IMR-90 (cell line): Measurements from ENCODE around the gene TSPEAR. TPM values are rescaled to one million over a fixed set of nuclear protein-coding genes. Genes with fewer than 3 reads are reported as not detected.

Experiments
- ATAC-seq: fragments of 200-7000 bp; cut with Tn5 transposase; 2 replicates; pipeline ENCODE4 v1.9.1; 2020; ENCODE audit warnings: low read depth, mild to moderate bottlenecking, moderate library complexity
- BruUV-seq: library from RNA; stranded (reverse); fragments of 400-500 nt; replicated peaks from 2 replicates; lab custom pipeline; 2021; lab: Mats Ljungman, UMichigan
- CTCF ChIA-PET: fragments of 300-600 bp; formaldehyde crosslinking; extraction: SDS; loops from one replicate; lab custom pipeline; 2021; ENCODE audit warnings: antibody characterized with exemption; lab: Yijun Ruan, JAX
- POLR2A ChIA-PET: fragments of 300-600 bp; sonication (Branson Sonifier 250); formaldehyde crosslinking; loops from one replicate; lab custom pipeline; 2022; ENCODE audit warnings: antibody characterized with exemption; ENCODE audit not compliant: unreplicated experiment; lab: Charles Lee
- DNase-seq: peaks from one replicate; pipeline ENCODE4 v3.0.0; 2013
- H2AFZ ChIP-seq: replicated peaks from 2 replicates; pipeline ENCODE3; 2013; ENCODE audit warnings: low read length, mild to moderate bottlenecking; ENCODE audit not compliant: poor library complexity
- H2AK5ac ChIP-seq: 2 replicates; pipeline ENCODE4 v1.6.1; 2013; ENCODE audit warnings: low read depth, low read length, inconsistent platforms
- H2AK9ac ChIP-seq: replicated peaks from 2 replicates; pipeline ENCODE3; 2013; ENCODE audit warnings: mild to moderate bottlenecking, low read depth, low read length, moderate library complexity; ENCODE audit not compliant: poor library complexity
- H2BK120ac ChIP-seq: 2 replicates; pipeline ENCODE4 v1.6.1; 2013; ENCODE audit warnings: low read depth, low read length, inconsistent platforms
- H2BK15ac ChIP-seq: 3 replicates; pipeline ENCODE4 v1.6.1; 2013; ENCODE audit warnings: low read depth, low read length, inconsistent platforms
- H2BK20ac ChIP-seq: 2 replicates; pipeline ENCODE4 v1.6.1; 2013; ENCODE audit warnings: low read depth, mild to moderate bottlenecking, inconsistent platforms, low read length, moderate library complexity
- H2BK5ac ChIP-seq: 2 replicates; pipeline ENCODE4 v1.6.1; 2013; ENCODE audit warnings: mild to moderate bottlenecking, low read depth, low read length, inconsistent platforms; ENCODE audit not compliant: poor library complexity, severe bottlenecking
- H3K14ac ChIP-seq: replicated peaks from 2 replicates; pipeline ENCODE4 v1.6.1; 2013; ENCODE audit warnings: low read depth, low read length, inconsistent platforms
- H3K18ac ChIP-seq: 2 replicates; pipeline ENCODE4 v1.6.1; 2013; ENCODE audit warnings: low read depth, low read length, control low read depth
- H3K23ac ChIP-seq: 2 replicates; pipeline ENCODE4 v1.6.1; 2013; ENCODE audit warnings: low read depth, low read length, inconsistent platforms
- H3K27ac ChIP-seq: 2 replicates; pipeline ENCODE4 v1.5.1; 2013; ENCODE audit warnings: mild to moderate bottlenecking, control low read depth, low read length; ENCODE audit not compliant: insufficient read depth
- H3K27me3 ChIP-seq: 2 replicates; pipeline ENCODE4 v1.6.1; 2013; ENCODE audit warnings: low read length; ENCODE audit not compliant: control insufficient read depth, insufficient read depth
- H3K36me3 ChIP-seq: 2 replicates; pipeline ENCODE4 v1.6.1; 2013; ENCODE audit warnings: low read length, mixed read lengths; ENCODE audit not compliant: control insufficient read depth, insufficient read depth
- H3K4ac ChIP-seq: 2 replicates; pipeline ENCODE4 v1.6.1; 2013; ENCODE audit warnings: low read depth, low read length, inconsistent platforms
- H3K4me1 ChIP-seq: 2 replicates; pipeline ENCODE4 v1.6.1; 2013; ENCODE audit warnings: low read length, mixed read lengths; ENCODE audit not compliant: control insufficient read depth, insufficient read depth
- H3K4me2 ChIP-seq: 2 replicates; pipeline ENCODE4 v1.6.1; 2013; ENCODE audit warnings: low read depth, mild to moderate bottlenecking, control low read depth, low read length, moderate library complexity
- H3K4me3 ChIP-seq: 2 replicates; pipeline ENCODE4 v1.5.1; 2013; ENCODE audit warnings: low read depth, mild to moderate bottlenecking, control low read depth, low read length, moderate library complexity; ENCODE audit not compliant: insufficient read depth
- H3K56ac ChIP-seq: 2 replicates; pipeline ENCODE4 v1.6.1; 2013; ENCODE audit warnings: low read length, inconsistent platforms; ENCODE audit not compliant: insufficient read depth; ENCODE audit errors: extremely low read depth
- H3K79me1 ChIP-seq, 2 experiments: 2 replicates each; pipeline ENCODE4 v1.6.1; 2013; ENCODE audit warnings: low read length in 2 of 2, inconsistent platforms in 1 of 2, low read depth in 1 of 2
- H3K9ac ChIP-seq: 2 replicates; pipeline ENCODE4 v1.6.1; 2013; ENCODE audit warnings: low read depth, low read length, control low read depth
- H3K9me1 ChIP-seq: 2 replicates; pipeline ENCODE4 v1.6.1; 2013; ENCODE audit warnings: low read length, inconsistent platforms; ENCODE audit not compliant: insufficient read depth
- H3K9me3 ChIP-seq: 2 replicates; pipeline ENCODE4 v1.6.1; 2013; ENCODE audit warnings: low read length; ENCODE audit not compliant: control insufficient read depth, insufficient read depth
- H4K20me1 ChIP-seq: 2 replicates; pipeline ENCODE4 v1.6.1; 2013; ENCODE audit warnings: low read length, inconsistent platforms; ENCODE audit not compliant: insufficient read depth
- H4K5ac ChIP-seq: 2 replicates; pipeline ENCODE4 v1.6.1; 2013; ENCODE audit warnings: mild to moderate bottlenecking, low read depth, low read length, control low read depth
- H4K8ac ChIP-seq, 2 experiments: 2 replicates each; pipeline ENCODE4 v1.6.1; 2013; ENCODE audit warnings: low read depth in 2 of 2, low read length in 2 of 2, control low read depth in 1 of 2, inconsistent platforms in 1 of 2
- H4K91ac ChIP-seq: 2 replicates; pipeline ENCODE4 v1.6.1; 2013; ENCODE audit warnings: low read depth, low read length, inconsistent platforms; ENCODE audit not compliant: insufficient read depth
- CEBPB ChIP-seq: IDR thresholded peaks from 2 replicates; pipeline ENCODE4 v1.6.1; 2012; ENCODE audit warnings: low read depth, low read length, improper control_type of control experiment
- CHD1 ChIP-seq: IDR thresholded peaks from 2 replicates; pipeline ENCODE4 v1.6.1; 2012; ENCODE audit warnings: low read depth, low read length, improper control_type of control experiment
- FOS ChIP-seq: fragments of 150-350 bp; IDR thresholded peaks from 2 replicates; pipeline ENCODE4 v1.6.1; 2016; ENCODE audit warnings: low read depth, low read length
- MXI1 ChIP-seq: IDR thresholded peaks from 2 replicates; pipeline ENCODE4 v1.6.1; 2012; ENCODE audit warnings: low read depth, mild to moderate bottlenecking, low read length, moderate library complexity, borderline replicate concordance
- WGBS, 2 experiments: methylation state at CpG; one replicate each; pipeline versions ENCODE4 v1.1.5 to v1.1.7; 2013; ENCODE audit warnings: missing lambda C conversion rate in 2 of 2; ENCODE audit not compliant: insufficient read length in 1 of 2; ENCODE audit errors: extremely low coverage in 2 of 2; 5-methylcytosine and 5-hydroxymethylcytosine counted together
- dilution Hi-C: fragments of 300-500 bp; cut with HindIII; formaldehyde crosslinking; loops from one replicate; pipeline ENCODE4 v1.14.3; 2018; ENCODE audit warnings: low sequenced_read_pairs; ENCODE audit not compliant: unreplicated experiment
- in situ Hi-C: fragments of 300-500 bp; cut with MboI; formaldehyde crosslinking; loops from 3 replicates; pipeline ENCODE4 v1.14.3; 2019; ENCODE audit warnings: low sequenced_read_pairs, inconsistent platforms, mixed read lengths
- intact Hi-C: fragments of 100-400 bp; cut with micrococcal nuclease; formaldehyde crosslinking; loops from 2 replicates; pipeline ENCODE4 v1.10.0; 2022
- polyA plus RNA-seq, 3 experiments: library from polyadenylated mRNA; depleted of rRNA; stranded (reverse); fragments of >200 nt; gene quantifications; 2 replicates each; pipeline ENCODE4 v1.2.3, GENCODE V29; 2012; ENCODE audit warnings: low replicate concordance in 1 of 3
- total RNA-seq: library from RNA; depleted of rRNA; stranded (reverse); fragments of >200 nt; gene quantifications from 2 replicates; pipeline ENCODE4 v1.2.3, GENCODE V29; 2012

Gene TSPEAR
- total and polyA plus RNA-seq, 2 of the 4 experiments (the other 2 are of a cell fraction) = not detected

DNA sequence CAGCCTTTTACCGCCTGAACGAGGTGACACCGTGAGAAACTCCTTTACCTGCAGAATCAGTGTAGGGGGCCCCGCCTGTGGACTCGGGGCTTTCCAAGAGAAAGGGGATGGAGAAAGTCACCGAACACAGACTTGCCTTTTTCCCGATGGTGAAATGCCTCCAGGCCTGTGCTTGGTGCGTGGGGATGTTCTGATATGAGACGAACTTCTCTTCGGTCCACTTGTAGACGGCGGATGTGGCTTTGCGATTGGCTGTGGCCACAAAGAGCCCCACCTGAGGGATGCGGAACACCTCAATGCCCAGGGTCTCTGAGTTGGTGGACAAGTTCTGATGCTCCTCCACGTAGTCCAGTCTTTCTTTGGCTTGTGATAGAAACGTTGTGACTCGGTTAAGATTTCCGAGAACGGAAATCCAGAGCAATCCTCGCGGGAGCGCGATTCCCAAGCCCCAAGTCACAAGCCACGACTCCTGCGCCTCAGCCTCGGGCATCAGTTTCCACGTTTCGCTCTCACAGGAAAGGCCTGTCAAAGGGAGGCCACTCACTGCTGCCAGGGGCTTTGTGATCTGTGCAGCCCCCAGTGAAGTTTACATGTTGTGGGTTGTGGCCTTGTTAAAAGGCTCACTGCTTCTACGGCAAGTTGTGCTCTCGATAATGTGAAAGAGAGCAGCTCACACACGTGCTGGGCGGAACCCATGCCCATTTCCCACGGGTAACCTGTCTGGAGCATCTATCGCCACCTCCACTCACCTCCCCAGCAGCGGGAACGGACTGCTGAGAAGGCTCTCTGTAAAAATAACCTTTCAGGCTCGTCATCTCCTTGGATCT is 184.0 kb downstream of the TSPEAR start:
- Histone ChIP-seq H3K4me3 (no peak overlapping the region), H2AK5ac (no peak overlapping the region), H2BK120ac (no peak overlapping the region), H4K20me1 (no peaks in the 10 kb centered on the region), H4K91ac (no peak overlapping the region), H3K4ac (no peak overlapping the region), H4K8ac (no peak overlapping the region), H2AFZ (no peak overlapping the region), H3K9ac (no peak overlapping the region), H3K14ac (no peak overlapping the region), H3K9me1 (no peaks in the 10 kb centered on the region), H2BK20ac (no peak overlapping the region), H3K18ac (no peak overlapping the region), H2AK9ac (no peak overlapping the region), H3K9me3 (peaks cover 21% of the 10 kb centered on the region), H3K4me1 (no peaks in the 10 kb centered on the region), H3K27me3 (no peaks in the 10 kb centered on the region), H2BK15ac (no peak overlapping the region), H3K27ac (no peak overlapping the region), H3K36me3 (no peaks in the 10 kb centered on the region), H3K79me1 (no peaks in the 10 kb centered on the region), H2BK5ac (no peak overlapping the region), H3K56ac (no peak overlapping the region), H3K23ac (no peak overlapping the region), H4K5ac (no peak overlapping the region), H3K4me2 (no peak overlapping the region)
- in situ Hi-C loops (no loop called here), intact Hi-C loops (no loop called here), dilution Hi-C loops (no loop called here)
- DNase-seq = no peak
- no TSS peak for BruUV-seq
- ATAC-seq = no peak
- 88% methylated on average over 17 of the region's 37 CpGs; no CpG with 5 or more reads in 1 of the 2 experiments for whole genome bisulfite sequencing, 2 experiments
- CTCF ChIA-PET = no interaction called here
- TF ChIP-seq FOS = no peak
- TF ChIP-seq MXI1 = no peak
- no peak for TF ChIP-seq CEBPB
- no peak for TF ChIP-seq CHD1
- POLR2A ChIA-PET = no interaction called here
